DND-41 (cell line): ENCODE data around the gene SRP19.

Experiments
- ATAC-seq: fragments of 200-7000 bp; cut with Tn5 transposase; 3 replicates; pipeline ENCODE4 v1.9.1; 2021; ENCODE audit warnings: low read depth; ENCODE audit not compliant: insufficient read depth
- DNase-seq: peaks from one replicate; pipeline ENCODE4 v3.0.0-alpha.2; 2020
- H2AFZ ChIP-seq: 2 replicates; pipeline ENCODE4 v1.6.0; 2012; ENCODE audit warnings: low read depth, low read length
- H3K27ac ChIP-seq: 2 replicates; pipeline ENCODE4 v1.5.1; 2012; ENCODE audit warnings: low read length, inconsistent platforms
- H3K27me3 ChIP-seq: fragments of 200-600 bp; sonication (generic); 2 replicates; pipeline ENCODE4 v1.6.0; 2012; ENCODE audit warnings: low read length, mild to moderate bottlenecking, inconsistent platforms; ENCODE audit not compliant: insufficient read depth, poor library complexity
- H3K36me3 ChIP-seq: 2 replicates; pipeline ENCODE4 v1.5.1; 2012; ENCODE audit warnings: low read length, inconsistent platforms; ENCODE audit not compliant: insufficient read depth
- H3K4me1 ChIP-seq: 2 replicates; pipeline ENCODE4 v1.5.1; 2012; ENCODE audit warnings: mild to moderate bottlenecking, low read length; ENCODE audit not compliant: insufficient read depth
- H3K4me2 ChIP-seq: 2 replicates; pipeline ENCODE4 v1.6.0; 2012; ENCODE audit warnings: mild to moderate bottlenecking, moderate library complexity, low read length, inconsistent platforms; ENCODE audit not compliant: insufficient read depth
- H3K4me3 ChIP-seq, 2 experiments: fragments of 200-600 bp in 1 of 2; shearing (Covaris generic) in 1 of 2; 2 replicates each; pipeline ENCODE4 v1.5.1; 2012 to 2016; ENCODE audit warnings: inconsistent platforms in 2 of 2, low read length in 2 of 2, mild to moderate bottlenecking in 2 of 2, low read depth in 1 of 2, moderate library complexity in 1 of 2
- H3K79me2 ChIP-seq: 2 replicates; pipeline ENCODE4 v1.6.0; 2012; ENCODE audit warnings: low read length, inconsistent platforms; ENCODE audit not compliant: insufficient read depth
- H3K9ac ChIP-seq: 2 replicates; pipeline ENCODE4 v1.6.0; 2012; ENCODE audit warnings: low read depth, mild to moderate bottlenecking, inconsistent platforms, low read length, moderate library complexity
- H3K9me3 ChIP-seq: 2 replicates; pipeline ENCODE4 v1.5.1; 2012; ENCODE audit warnings: low read length, moderate library complexity, mild to moderate bottlenecking, inconsistent platforms; ENCODE audit not compliant: insufficient read depth, severe bottlenecking
- H4K20me1 ChIP-seq: 2 replicates; pipeline ENCODE4 v1.6.0; 2012; ENCODE audit warnings: low read length; ENCODE audit not compliant: insufficient read depth
- CTCF ChIP-seq: IDR thresholded peaks from 2 replicates; pipeline ENCODE4 v1.5.1; 2012; ENCODE audit warnings: borderline replicate concordance, low read length, moderate library complexity, mild to moderate bottlenecking; ENCODE audit not compliant: poor library complexity, severe bottlenecking; ENCODE audit errors: extremely low read depth
- EZH2 ChIP-seq: IDR thresholded peaks from 3 replicates; pipeline ENCODE4 v1.6.1; 2012; ENCODE audit warnings: borderline replicate concordance, low read depth, mild to moderate bottlenecking, moderate library complexity, low read length, inconsistent platforms; ENCODE audit not compliant: severe bottlenecking

The SRP19 gene

GRCh38 chr5:112830378-112830777 is 30.7 kb upstream of the SRP19 start:
- Histone ChIP-seq H4K20me1 (no peaks in the 10 kb centered on the region), H2AFZ (no peak overlapping the region), H3K79me2 (no peaks in the 10 kb centered on the region), H3K27ac (no peak overlapping the region), H3K4me1 (no peaks in the 10 kb centered on the region), H3K4me3 (no peak overlapping the region), H3K9me3 (no peaks in the 10 kb centered on the region), H3K4me2 (no peak overlapping the region), H3K36me3 (peaks cover 57% of the 10 kb centered on the region), H3K27me3 (no peaks in the 10 kb centered on the region), H3K9ac (no peak overlapping the region)
- no peak for DNase-seq
- no peak for ATAC-seq
- TF ChIP-seq EZH2 (no peak), CTCF (no peak)

GRCh38 chr5:112833971-112834370 is 27.1 kb upstream of the SRP19 start:
- no peaks in the 10 kb centered on the region for H3K9me3 ChIP-seq
- no peaks in the 10 kb centered on the region for H3K79me2 ChIP-seq
- ATAC-seq (no peak), DNase-seq (no peak)
- no peaks in the 10 kb centered on the region for H4K20me1 ChIP-seq
- no peaks in the 10 kb centered on the region for H3K4me1 ChIP-seq
- H3K9ac ChIP-seq: no peak overlapping the region
- H3K4me3 ChIP-seq: no peak overlapping the region
- no peak overlapping the region for H2AFZ ChIP-seq
- H3K27ac ChIP-seq: no peak overlapping the region
- no peak for TF ChIP-seq CTCF
- no peak for TF ChIP-seq EZH2
- no peak overlapping the region for H3K4me2 ChIP-seq
- H3K36me3 ChIP-seq: peaks cover 51% of the 10 kb centered on the region
- H3K27me3 ChIP-seq: no peaks in the 10 kb centered on the region

- H3K79me2 ChIP-seq: no peaks in the 10 kb centered on the region
- DNase-seq (no peak), ATAC-seq (no peak)
- no peak overlapping the region for H3K27ac ChIP-seq
- no peak overlapping the region for H3K4me3 ChIP-seq
- H3K4me1 ChIP-seq: no peaks in the 10 kb centered on the region
- H3K4me2 ChIP-seq: no peak overlapping the region
- no peak overlapping the region for H2AFZ ChIP-seq
- peaks cover 10% of the 10 kb centered on the region; the same call in 1 of the 2 replicates for H3K36me3 ChIP-seq
- H3K9ac ChIP-seq: no peak overlapping the region
- TF ChIP-seq EZH2: no peak
- no peak for TF ChIP-seq CTCF
- no peaks in the 10 kb centered on the region for H3K9me3 ChIP-seq
- no peaks in the 10 kb centered on the region for H3K27me3 ChIP-seq
- no peaks in the 10 kb centered on the region for H4K20me1 ChIP-seq
Measured at GRCh38 chr5:112844489-112844888, 16.6 kb upstream of the SRP19 start.

GRCh38 chr5:112846556-112846955 is 14.5 kb upstream of the SRP19 start:
- no peak overlapping the region for H3K9ac ChIP-seq
- H2AFZ ChIP-seq: no peak overlapping the region
- H3K27ac ChIP-seq: no peak overlapping the region
- H3K4me3 ChIP-seq: no peak overlapping the region
- no peaks in the 10 kb centered on the region for H3K4me1 ChIP-seq
- H3K79me2 ChIP-seq: no peaks in the 10 kb centered on the region
- no peaks in the 10 kb centered on the region for H3K36me3 ChIP-seq
- no peak overlapping the region for H3K4me2 ChIP-seq
- no peaks in the 10 kb centered on the region for H3K27me3 ChIP-seq
- no peaks in the 10 kb centered on the region for H3K9me3 ChIP-seq
- DNase-seq: no peak
- H4K20me1 ChIP-seq: no peaks in the 10 kb centered on the region
- TF ChIP-seq EZH2: no peak
- no peak for TF ChIP-seq CTCF
- ATAC-seq: no peak
